ENCODE data around the gene CTNNB1. TPM values are rescaled to one million over a fixed set of nuclear protein-coding genes. Genes with fewer than 3 reads are reported as not detected.
A peak's percentile ranks its signal among the peaks of the same experiment; 100 is the strongest.

CTNNB1 gene
- 100 to 1,000 TPM; 161 to 177 TPM for total RNA-seq
- total RNA-seq, result 289 to 344 reads per million in 2 donors

GRCh38 chr3:41198950-41199865, at the start of gene CTNNB1:
TSS of gene CTNNB1 (plus strand) at chr3:41199505. CDS start at chr3:41224069, 24,564 bp downstream.
- H3K36me3 Mint-ChIP-seq (ENCODE audit: low read depth), result peaks cover 2% of the 10 kb centered on the region
- peak within 1 kb of the TSS; percentile 92 for H3K27ac Mint-ChIP-seq
- peak; percentile 87 to 93 (median 88) for DNase-seq
- H3K4me1 Mint-ChIP-seq, result peaks cover 30% of the 10 kb centered on the region
- peak within 1 kb of the TSS; percentile 99 for H3K4me3 Mint-ChIP-seq
- H3K9me3 ChIP-seq (ENCODE audit: control insufficient read depth, low read length, poor library complexity, severe bottlenecking), result no peaks in the 10 kb centered on the region
- peak; percentile 88 for ATAC-seq
- H3K27me3 Mint-ChIP-seq, result no peaks in the 10 kb centered on the region

- Mint-ChIP-seq H3K4me1 (peaks cover 16% of the 10 kb centered on the region), H3K36me3 (ENCODE audit: low read depth) (no peaks in the 10 kb centered on the region)
- no peak for ATAC-seq
These were observed 43.5 kb upstream of the CTNNB1 start for GRCh38 chr3:41155834-41156233.

GRCh38 chr3:41158947-41159346, 40.4 kb upstream of the CTNNB1 start:
- Mint-ChIP-seq H3K4me3 (no peak overlapping the region), H3K27me3 (peaks cover 6% of the 10 kb centered on the region), H3K4me1 (peaks cover 18% of the 10 kb centered on the region), H3K27ac (no peak overlapping the region), H3K36me3 (ENCODE audit: low read depth) (peaks cover 2% of the 10 kb centered on the region)
- DNase-seq (no peak), ATAC-seq (no peak)
- no peaks in the 10 kb centered on the region for H3K9me3 ChIP-seq (ENCODE audit: control insufficient read depth, low read length, poor library complexity, severe bottlenecking)

More at GRCh38 chr3:41155834-41156233, 43.5 kb upstream of the CTNNB1 start:
- Mint-ChIP-seq H3K4me3 (no peak overlapping the region), H3K27me3 (peaks cover 6% of the 10 kb centered on the region), H3K27ac (no peak overlapping the region)
- DNase-seq, result no peak
- H3K9me3 ChIP-seq (ENCODE audit: control insufficient read depth, low read length, poor library complexity, severe bottlenecking), result no peaks in the 10 kb centered on the region

GRCh38 chr3:41159588-41160189, 39.6 kb upstream of the CTNNB1 start:
- H3K4me1 Mint-ChIP-seq, result peaks cover 18% of the 10 kb centered on the region
- DNase-seq, result no peak

GRCh38 chr3:41162541-41162940, 36.8 kb upstream of the CTNNB1 start:
- Mint-ChIP-seq H3K27me3 (no peaks in the 10 kb centered on the region), H3K27ac (no peak overlapping the region), H3K36me3 (ENCODE audit: low read depth) (peaks cover 2% of the 10 kb centered on the region), H3K4me1 (peaks cover 17% of the 10 kb centered on the region), H3K4me3 (no peak overlapping the region)
- no peak for DNase-seq
- no peak for ATAC-seq
- no peaks in the 10 kb centered on the region for H3K9me3 ChIP-seq (ENCODE audit: control insufficient read depth, low read length, poor library complexity, severe bottlenecking)

More at GRCh38 chr3:41159588-41160189, 39.6 kb upstream of the CTNNB1 start:
- no peak for ATAC-seq
- no peak overlapping the region for H3K27ac Mint-ChIP-seq
- peaks cover 6% of the 10 kb centered on the region for H3K27me3 Mint-ChIP-seq
- peaks cover 2% of the 10 kb centered on the region for H3K36me3 Mint-ChIP-seq (ENCODE audit: low read depth)
- no peak overlapping the region for H3K4me3 Mint-ChIP-seq
- H3K9me3 ChIP-seq (ENCODE audit: control insufficient read depth, low read length, poor library complexity, severe bottlenecking), result no peaks in the 10 kb centered on the region

- H3K27me3 Mint-ChIP-seq, result no peaks in the 10 kb centered on the region
- no peak for ATAC-seq
- H3K27ac Mint-ChIP-seq, result no peak overlapping the region
These were observed 36.3 kb upstream of the CTNNB1 start for GRCh38 chr3:41163006-41163405.

GRCh38 chr3:41163421-41163820, 35.9 kb upstream of the CTNNB1 start:
- ATAC-seq (no peak), DNase-seq (no peak)
- Mint-ChIP-seq H3K36me3 (ENCODE audit: low read depth) (peaks cover 2% of the 10 kb centered on the region), H3K4me3 (no peak overlapping the region), H3K4me1 (peaks cover 23% of the 10 kb centered on the region), H3K27ac (no peak overlapping the region), H3K27me3 (peaks cover 2% of the 10 kb centered on the region)
- H3K9me3 ChIP-seq (ENCODE audit: control insufficient read depth, low read length, poor library complexity, severe bottlenecking), result no peaks in the 10 kb centered on the region

More at GRCh38 chr3:41163006-41163405, 36.3 kb upstream of the CTNNB1 start:
- H3K4me1 Mint-ChIP-seq, result peaks cover 22% of the 10 kb centered on the region
- H3K4me3 Mint-ChIP-seq, result no peak overlapping the region
- peaks cover 2% of the 10 kb centered on the region for H3K36me3 Mint-ChIP-seq (ENCODE audit: low read depth)
- H3K9me3 ChIP-seq (ENCODE audit: control insufficient read depth, low read length, poor library complexity, severe bottlenecking), result no peaks in the 10 kb centered on the region
- DNase-seq, result no peak

- no peak overlapping the region for H3K27ac Mint-ChIP-seq
- peaks cover 15% of the 10 kb centered on the region for H3K27me3 Mint-ChIP-seq
- ATAC-seq (no peak), DNase-seq (no peak)
- H3K4me1 Mint-ChIP-seq, result peaks cover 13% of the 10 kb centered on the region
- no peaks in the 10 kb centered on the region for H3K9me3 ChIP-seq (ENCODE audit: control insufficient read depth, low read length, poor library complexity, severe bottlenecking)
- H3K4me3 Mint-ChIP-seq, result no peak overlapping the region
- peaks cover 2% of the 10 kb centered on the region for H3K36me3 Mint-ChIP-seq (ENCODE audit: low read depth)
These were observed 34.5 kb upstream of the CTNNB1 start for GRCh38 chr3:41164777-41165176.

GRCh38 chr3:41167722-41168497, 31.4 kb upstream of the CTNNB1 start:
- Mint-ChIP-seq H3K27me3 (peaks cover 40% of the 10 kb centered on the region), H3K36me3 (ENCODE audit: low read depth) (peaks cover 2% of the 10 kb centered on the region), H3K27ac (no peak overlapping the region), H3K4me1 (peaks cover 16% of the 10 kb centered on the region), H3K4me3 (no peak overlapping the region)
- no peaks in the 10 kb centered on the region for H3K9me3 ChIP-seq (ENCODE audit: control insufficient read depth, low read length, poor library complexity, severe bottlenecking)
- DNase-seq (no peak), ATAC-seq (peak; percentile 65)

- H3K9me3 ChIP-seq (ENCODE audit: control insufficient read depth, low read length, poor library complexity, severe bottlenecking), result no peaks in the 10 kb centered on the region
- H3K36me3 Mint-ChIP-seq (ENCODE audit: low read depth), result no peaks in the 10 kb centered on the region
- DNase-seq (no peak), ATAC-seq (no peak)
- no peak overlapping the region for H3K4me3 Mint-ChIP-seq
- H3K27me3 Mint-ChIP-seq, result peaks cover 46% of the 10 kb centered on the region
- H3K4me1 Mint-ChIP-seq, result peaks cover 15% of the 10 kb centered on the region
- no peak overlapping the region for H3K27ac Mint-ChIP-seq
These were observed 30.3 kb upstream of the CTNNB1 start for GRCh38 chr3:41169023-41169422.

- Mint-ChIP-seq H3K27ac (no peak overlapping the region), H3K36me3 (ENCODE audit: low read depth) (no peaks in the 10 kb centered on the region), H3K27me3 (peaks cover 50% of the 10 kb centered on the region), H3K4me3 (no peak overlapping the region), H3K4me1 (peaks cover 4% of the 10 kb centered on the region)
- ATAC-seq (no peak), DNase-seq (no peak)
- H3K9me3 ChIP-seq (ENCODE audit: control insufficient read depth, low read length, poor library complexity, severe bottlenecking), result no peaks in the 10 kb centered on the region
These were observed 25.1 kb upstream of the CTNNB1 start for GRCh38 chr3:41173926-41174885.

GRCh38 chr3:41175365-41175764, 23.9 kb upstream of the CTNNB1 start:
- H3K27me3 Mint-ChIP-seq, result peaks cover 53% of the 10 kb centered on the region
- H3K4me3 Mint-ChIP-seq, result no peak overlapping the region
- ATAC-seq, result no peak
- peaks cover 4% of the 10 kb centered on the region for H3K4me1 Mint-ChIP-seq
- no peaks in the 10 kb centered on the region for H3K36me3 Mint-ChIP-seq (ENCODE audit: low read depth)
- H3K27ac Mint-ChIP-seq, result no peak overlapping the region
- no peaks in the 10 kb centered on the region for H3K9me3 ChIP-seq (ENCODE audit: control insufficient read depth, low read length, poor library complexity, severe bottlenecking)
- no peak for DNase-seq

Data from T-helper 17 cell (primary cell).